Ecto neural progenitor cell (in vitro differentiated cells): ENCODE data around the gene PSMD2.
A peak's percentile ranks its signal among the peaks of the same experiment; 100 is the strongest.

Experiments
- DNase-seq: peaks from one replicate; pipeline ENCODE4 v3.0.0-alpha.2; 2018; ENCODE audit warnings: low spot score

PSMD2 gene

DNA sequence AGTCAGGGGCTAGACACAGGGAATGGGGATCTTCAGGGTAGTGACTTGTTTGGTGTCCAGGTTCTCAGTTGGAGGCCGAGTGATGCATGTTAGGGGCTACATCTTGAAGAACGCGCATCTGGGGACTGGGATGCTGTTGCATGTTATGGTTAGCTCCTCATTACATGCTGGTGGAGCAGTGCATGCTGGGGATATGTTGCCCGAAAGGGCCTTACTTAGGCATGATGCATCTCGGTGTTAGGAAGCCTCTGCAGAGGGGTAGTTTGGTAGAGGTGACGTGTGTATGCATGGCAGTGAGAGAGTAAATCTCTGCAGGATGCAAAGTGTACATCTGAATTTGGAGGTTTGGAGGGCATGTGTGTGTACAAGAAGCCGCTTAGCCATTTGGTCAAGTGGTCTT is 17.8 kb downstream of the PSMD2 start:
- DNase-seq = no peak

DNA sequence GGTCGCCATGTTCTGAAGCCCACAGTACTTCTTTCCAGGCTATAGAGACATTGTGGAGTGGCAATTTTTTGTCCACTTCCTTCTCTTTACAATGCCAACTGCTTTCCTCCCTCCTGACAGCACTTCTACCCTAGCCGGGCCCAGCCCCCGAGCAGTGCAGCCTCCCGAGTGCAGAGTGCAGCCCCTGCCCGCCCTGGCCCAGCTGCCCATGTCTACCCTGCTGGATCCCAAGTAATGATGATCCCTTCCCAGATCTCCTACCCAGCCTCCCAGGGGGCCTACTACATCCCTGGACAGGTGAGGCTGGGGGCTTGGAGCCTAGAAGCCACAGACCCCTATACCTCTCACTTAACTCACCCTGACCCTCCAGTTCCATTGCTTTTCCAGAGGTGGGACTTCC is 18.2 kb downstream of the PSMD2 start:
- DNase-seq = no peak

DNA sequence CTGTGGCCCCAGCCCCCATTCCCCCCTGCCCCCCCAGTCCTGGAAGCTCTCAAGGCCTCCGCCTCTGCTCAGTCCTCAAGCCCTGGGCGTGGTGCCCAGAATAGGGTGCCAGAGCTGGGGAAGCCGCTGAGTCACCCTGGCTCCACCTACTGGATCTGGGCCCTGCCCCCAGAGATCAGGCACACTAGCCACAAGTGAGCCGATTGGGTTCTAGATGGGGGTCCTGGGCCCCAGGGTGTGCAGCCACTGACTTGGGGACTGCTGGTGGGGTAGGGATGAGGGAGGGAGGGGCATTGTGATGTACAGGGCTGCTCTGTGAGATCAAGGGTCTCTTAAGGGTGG is 21.0 kb downstream of the PSMD2 start:
- DNase-seq = no peak

DNA sequence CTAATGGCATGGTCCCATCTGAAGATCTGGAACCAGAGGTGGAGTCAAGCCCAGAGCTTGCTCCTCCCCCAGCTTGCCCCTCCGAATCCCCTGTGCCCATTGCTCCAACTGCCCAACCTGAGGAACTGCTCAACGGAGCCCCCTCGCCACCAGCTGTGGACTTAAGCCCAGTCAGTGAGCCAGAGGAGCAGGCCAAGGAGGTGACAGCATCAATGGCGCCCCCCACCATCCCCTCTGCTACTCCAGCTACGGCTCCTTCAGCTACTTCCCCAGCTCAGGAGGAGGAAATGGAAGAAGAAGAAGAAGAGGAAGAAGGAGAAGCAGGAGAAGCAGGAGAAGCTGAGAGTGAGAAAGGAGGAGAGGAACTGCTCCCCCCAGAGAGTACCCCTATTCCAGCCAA is 22.6 kb downstream of the PSMD2 start:
- no peak for DNase-seq

DNA sequence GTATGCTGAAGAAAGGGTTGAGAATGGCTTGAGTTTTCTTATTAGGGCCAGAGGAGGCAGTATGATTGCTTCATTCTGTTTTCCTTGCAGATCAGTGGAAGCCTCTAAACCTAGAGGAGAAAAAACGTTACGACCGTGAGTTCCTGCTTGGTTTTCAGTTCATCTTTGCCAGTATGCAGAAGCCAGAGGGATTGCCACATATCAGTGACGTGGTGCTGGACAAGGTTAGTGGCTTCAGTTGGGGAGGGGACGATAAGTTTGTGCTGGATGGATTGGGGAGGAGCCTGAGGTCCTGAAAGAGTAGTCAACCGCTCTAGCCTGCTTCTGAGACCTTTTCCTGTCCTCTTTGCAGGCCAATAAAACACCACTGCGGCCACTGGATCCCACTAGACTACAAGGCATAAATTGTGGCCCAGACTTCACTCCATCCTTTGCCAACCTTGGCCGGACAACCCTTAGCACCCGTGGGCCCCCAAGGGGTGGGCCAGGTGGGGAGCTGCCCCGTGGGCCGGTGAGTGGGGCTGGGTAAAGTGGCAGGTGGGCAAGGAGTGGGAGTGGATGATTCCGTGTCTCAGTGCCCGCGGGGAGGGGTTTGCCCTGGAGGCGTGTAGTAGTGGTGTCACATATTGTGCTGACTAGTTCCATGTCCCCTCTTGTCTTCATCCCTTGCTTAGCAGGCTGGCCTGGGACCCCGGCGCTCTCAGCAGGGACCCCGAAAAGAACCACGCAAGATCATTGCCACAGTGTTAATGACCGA is 23.9 kb downstream of the PSMD2 start:
- DNase-seq = no peak

DNA sequence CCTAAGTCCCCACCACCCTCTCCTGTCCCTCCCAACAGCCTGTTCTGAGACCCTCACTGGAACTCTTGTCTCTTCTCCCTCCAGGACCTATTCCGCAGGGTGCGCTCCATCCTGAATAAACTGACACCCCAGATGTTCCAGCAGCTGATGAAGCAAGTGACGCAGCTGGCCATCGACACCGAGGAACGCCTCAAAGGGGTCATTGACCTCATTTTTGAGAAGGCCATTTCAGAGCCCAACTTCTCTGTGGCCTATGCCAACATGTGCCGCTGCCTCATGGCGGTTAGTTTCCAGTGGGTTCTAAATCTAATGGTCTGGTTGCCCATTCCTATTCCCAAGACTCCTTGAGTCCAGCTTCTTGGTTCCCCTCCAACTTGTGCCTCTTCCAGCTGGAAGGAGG is 24.7 kb downstream of the PSMD2 start:
- DNase-seq = no peak

DNA sequence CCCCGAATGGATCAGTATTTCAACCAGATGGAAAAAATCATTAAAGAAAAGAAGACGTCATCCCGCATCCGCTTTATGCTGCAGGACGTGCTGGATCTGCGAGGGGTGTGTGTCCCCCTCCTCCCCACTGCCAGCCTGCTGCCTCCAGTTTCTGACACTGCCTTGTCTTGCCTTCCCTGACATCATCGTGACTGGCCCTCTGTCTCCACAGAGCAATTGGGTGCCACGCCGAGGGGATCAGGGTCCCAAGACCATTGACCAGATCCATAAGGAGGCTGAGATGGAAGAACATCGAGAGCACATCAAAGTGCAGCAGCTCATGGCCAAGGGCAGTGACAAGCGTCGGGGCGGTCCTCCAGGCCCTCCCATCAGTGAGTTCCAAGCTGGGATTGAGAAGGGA is 26.2 kb downstream of the PSMD2 start:
- DNase-seq = no peak

DNA sequence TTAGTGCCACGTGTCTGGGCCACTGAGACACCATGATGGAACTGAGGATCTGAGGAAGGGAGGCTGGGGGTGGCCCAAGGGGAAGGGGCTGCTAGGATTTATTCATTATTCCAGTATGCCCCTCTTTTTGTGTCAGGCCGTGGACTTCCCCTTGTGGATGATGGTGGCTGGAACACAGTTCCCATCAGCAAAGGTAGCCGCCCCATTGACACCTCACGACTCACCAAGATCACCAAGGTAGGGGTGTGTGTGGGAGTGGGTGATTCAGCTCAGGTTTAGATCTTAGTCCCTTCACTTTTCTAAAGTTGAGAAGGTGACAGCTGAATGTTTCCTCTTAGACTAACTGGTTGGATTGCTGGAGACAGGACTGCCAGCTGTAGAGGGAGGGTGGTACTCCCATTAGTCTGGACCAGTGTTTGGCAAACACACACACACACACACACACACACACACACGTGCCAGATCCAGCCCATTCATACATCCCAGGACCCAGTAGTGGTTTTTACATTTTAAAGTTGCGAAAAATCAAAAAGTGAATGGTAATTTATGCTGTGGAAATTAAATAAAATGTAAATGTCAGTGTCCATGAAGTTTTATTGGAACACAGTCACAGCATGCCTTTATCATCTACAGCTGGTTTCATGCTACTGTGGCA is 26.8 kb downstream of the PSMD2 start:
- DNase-seq = no peak

DNA sequence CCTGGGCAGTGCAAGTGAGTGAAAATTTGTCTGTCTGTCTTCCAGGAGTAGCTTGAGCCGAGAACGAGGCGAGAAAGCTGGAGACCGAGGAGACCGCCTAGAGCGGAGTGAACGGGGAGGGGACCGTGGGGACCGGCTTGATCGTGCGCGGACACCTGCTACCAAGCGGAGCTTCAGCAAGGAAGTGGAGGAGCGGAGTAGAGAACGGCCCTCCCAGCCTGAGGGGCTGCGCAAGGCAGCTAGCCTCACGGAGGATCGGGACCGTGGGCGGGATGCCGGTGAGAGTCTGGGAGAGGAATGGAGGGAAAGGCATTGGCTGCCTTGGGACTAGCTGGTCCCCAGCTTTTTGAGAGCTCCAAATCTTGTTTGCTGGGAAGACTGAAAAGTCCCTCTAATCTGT is 28.1 kb downstream of the PSMD2 start:
- DNase-seq = no peak

DNA sequence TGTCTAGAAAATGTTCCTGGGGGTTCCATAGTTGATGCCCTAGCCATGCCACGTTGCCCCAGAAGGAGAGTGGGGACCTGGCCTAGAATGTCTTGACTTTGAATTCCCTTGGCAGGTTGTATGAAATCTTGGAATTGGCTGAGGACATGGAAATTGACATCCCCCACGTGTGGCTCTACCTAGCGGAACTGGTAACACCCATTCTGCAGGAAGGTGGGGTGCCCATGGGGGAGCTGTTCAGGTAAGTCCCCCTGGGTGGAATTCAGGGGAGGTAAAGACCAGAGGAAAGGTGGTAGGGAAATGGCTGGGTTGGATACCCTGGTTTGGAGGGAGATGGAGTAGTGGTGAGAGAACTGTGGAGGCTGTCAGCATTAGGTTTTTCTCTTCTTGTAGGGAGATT is 29.5 kb downstream of the PSMD2 start:
- no peak for DNase-seq

DNA sequence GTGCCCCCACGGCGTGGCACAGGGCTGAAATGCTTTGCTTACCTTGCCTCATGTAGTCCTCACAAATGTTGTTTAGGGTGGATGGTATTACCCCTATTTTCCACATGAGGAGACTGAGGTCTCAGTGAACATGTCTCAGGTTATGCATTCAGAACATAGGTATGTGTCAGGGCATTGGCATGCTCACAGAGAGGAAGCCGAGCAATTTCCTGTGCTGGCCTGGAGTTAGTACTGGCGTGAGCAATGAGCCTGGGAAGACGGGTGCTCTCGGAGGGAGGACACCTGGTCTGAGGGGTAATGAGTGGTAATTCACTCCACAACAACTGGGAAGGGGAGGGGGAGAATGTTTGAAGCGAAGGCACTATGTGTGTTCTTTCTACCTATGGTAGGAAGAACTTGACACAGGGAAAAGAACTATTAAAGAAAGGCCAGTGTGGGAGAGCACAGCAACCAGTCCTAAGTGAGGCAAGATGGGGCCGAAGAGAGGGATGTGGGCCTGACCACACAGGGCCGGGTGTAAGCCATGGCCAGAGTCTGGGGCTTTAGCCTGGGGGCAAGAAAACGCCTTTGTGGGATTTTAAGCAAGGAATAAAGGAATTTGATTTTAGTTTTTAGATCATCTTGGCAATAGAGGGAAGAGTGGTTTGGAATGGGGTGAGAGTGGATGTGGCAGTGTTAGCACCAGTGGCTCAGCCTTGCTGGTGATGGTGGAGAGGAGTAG is 33.5 kb downstream of the PSMD2 start:
- no peak for DNase-seq

DNA sequence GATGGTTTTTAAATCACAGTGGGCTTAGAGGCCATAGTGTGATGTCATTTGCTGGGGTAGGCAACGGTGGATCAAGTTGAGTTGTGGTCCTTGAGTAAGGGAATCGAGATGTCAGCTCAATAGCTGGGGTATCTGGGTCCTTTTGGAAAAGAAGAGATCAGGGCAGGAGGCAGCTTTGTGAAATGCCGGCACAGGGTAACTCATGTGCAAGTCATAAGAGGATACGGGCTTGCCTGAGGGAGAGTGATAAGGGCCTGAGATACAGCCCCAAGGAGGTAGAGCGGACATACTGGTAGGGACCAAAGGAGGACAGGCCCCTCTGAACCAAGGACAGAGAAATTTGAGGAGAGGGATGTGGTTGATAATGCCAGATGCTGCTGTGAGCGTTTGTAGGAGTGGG is 34.1 kb downstream of the PSMD2 start:
- no peak for DNase-seq

DNA sequence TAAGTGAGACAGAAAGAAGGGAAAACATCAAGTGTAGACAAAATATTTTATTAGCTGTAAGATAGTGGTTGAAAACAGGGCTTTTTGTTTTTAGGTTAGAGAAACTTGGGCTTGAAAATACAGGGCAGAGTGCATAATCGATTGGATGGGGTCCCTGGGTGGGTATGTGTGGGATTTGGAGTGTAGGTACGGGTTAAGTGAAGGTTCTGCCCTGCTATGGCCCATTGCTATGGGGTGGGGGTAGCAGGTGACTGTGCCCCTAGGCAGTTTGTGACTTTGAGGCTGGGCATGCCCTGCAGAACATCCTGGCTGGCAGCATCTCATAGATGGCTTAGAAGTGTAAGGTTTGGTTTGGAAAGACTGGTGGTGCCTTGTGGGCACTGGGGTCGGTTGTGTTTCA is 34.7 kb downstream of the PSMD2 start:
- no peak for DNase-seq

DNA sequence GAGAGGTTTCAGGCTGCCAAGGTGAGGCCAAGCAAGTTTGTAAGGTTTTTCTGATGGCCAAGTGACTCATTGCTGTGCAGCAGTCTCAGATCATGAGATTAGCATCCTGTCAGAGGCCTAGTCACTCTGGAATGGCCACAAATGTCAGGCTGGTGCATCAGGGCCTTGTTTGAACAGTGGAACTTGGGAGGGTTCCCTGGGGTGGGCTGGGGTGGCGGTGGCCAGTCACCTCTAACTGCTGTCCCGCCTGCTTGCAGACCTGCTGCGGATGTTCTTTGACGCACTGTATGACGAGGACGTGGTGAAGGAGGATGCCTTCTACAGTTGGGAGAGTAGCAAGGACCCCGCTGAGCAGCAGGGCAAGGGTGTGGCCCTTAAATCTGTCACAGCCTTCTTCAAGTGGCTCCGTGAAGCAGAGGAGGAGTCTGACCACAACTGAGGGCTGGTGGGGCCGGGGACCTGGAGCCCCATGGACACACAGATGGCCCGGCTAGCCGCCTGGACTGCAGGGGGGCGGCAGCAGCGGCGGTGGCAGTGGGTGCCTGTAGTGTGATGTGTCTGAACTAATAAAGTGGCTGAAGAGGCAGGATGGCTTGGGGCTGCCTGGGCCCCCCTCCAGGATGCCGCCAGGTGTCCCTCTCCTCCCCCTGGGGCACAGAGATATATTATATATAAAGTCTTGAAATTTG is 35.6 kb downstream of the PSMD2 start:
- DNase-seq = no peak

DNA sequence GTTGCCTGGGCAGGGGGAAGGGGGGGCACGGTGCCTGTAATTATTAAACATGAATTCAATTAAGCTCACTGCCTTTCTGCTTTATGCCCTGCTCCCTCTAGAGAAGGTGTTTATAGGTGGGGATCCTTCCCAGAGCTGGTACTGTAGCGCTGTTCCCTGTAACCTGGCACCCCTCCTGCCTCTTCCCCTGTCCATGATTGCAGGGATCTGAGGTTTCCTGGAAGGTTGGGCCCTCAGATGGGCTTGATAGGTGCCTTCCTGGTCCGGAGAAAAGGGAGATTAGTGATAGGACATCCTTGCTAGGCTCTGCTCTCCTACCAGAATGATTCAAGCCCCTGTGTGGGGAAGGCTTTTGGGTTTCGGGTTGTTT is 36.2 kb downstream of the PSMD2 start:
- no peak for DNase-seq

DNA sequence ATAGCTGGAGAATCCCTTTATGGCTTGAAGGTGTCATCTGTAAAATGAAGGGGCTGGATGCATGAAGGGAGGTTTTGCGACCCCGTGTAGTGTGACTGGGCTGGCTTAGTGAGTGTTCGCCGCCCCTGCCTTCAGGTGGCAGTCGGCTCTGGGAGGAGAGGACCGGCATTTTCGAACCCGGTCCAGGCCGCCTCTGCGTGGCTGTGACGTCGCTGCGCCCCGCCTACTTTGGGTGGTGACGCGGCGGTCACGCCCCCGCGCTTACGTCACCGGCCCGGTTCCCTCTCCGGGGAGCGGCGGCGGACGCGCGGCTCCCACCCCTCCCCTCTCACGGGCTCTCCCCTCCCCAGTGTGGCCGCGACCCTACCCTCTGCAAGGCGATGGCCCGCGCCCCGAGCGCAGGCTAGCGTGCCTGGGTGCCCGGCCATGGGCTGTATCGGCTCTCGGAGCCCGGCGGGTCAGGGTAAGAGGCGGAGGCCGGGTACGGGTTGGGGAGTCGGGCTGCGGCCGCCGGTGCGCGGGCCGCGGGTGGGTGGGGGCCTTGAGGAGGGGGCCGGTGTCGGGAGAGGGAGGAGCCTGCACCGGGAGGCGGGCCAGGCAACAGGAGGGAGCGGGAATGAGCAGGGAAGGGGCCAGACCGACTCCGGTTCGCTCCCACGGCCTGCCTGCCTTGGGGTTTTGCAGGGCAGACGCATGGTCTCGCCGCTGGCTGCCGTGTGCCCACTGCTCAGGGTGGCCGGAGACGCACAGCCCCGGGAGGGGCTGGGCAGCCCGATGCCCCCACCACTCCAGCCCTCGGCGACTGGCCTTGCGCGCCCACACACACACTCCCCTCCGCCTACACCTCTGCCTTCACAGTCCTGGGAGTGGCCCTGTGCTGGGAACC is 36.9 kb downstream of the PSMD2 start:
- DNase-seq = peak; percentile 95

DNA sequence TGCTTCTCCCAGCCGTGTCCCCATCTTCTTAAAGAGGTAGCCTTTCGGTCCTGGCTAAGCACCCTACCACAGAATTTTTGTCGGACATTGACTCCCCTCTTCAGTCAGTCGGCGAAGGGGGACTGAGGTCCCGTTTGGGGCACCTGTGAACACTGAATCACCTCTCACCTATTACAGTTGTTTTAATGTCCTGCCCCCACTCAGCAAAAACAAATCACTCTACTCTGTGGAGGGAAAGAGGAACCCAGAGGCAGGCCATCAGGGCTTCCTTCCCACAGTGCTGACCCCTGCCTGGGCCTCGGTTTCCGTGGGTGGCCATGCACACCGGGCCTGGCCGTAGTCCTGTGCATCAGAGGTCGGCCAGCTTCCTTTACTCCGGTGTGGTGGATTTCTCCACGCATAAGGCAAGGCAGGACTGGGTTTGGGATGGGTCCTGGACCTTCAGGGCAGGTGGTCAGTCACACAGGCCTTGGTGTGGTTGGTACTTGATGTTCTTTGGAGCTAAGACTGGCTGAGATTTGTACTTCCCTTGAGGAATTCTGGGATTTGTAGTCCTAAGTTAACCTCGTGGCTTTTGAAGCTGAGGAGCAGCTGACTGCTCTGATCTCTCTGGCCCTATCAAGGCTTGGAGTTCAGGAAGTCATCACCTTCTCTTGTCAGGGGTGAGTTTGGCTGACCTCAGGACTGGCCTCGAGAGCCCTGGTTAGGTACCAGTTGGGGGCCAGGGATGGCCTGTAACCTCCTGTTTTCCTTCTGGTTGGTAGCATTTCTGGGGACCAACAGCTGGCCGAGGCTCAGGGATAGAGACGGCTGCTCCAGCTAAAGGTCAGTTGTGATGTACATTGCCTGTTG is 37.7 kb downstream of the PSMD2 start:
- DNase-seq = peak; percentile 61

DNA sequence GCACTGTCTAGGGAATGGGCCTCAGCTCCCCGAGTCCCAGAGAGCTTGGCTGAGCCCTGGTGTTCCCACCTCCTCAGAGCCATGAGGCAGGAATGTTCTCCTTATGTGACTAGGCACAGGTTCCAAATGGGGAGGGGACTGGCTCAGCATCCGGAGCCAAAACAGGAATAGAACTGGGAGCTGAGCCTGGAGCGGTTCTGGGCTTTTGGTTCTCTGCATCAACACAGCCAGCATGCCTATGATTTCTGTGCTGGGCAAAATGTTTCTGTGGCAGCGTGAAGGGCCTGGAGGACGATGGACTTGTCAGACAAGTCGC is 38.3 kb downstream of the PSMD2 start, which contains the start of gene FAM131A:
FAM131A (plus strand) TSS at position 202 of the 316 bp plus-strand sequence; CDS start at position 233, 31 bp downstream.
- no peak for DNase-seq

DNA sequence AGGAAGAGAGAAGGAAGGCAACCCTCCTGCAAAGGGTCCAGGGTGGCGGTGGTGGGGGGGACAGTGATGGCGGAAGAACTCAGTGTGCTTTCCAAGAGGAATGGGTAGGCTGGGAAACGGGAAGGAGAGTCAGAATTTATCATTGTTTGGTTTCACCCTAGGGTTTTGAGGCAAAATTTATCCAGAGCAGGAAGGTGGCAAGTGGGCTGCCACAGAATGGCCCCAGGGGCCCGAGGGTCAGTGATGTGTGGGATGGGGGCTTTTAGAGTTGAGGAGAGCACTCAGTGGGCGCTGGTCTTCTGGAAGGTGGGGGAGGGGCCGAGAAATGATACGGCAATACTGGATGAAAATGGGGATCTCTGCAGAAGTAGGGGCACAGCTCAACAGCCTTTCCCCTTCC is 38.9 kb downstream of the PSMD2 start:
- DNase-seq = no peak

DNA sequence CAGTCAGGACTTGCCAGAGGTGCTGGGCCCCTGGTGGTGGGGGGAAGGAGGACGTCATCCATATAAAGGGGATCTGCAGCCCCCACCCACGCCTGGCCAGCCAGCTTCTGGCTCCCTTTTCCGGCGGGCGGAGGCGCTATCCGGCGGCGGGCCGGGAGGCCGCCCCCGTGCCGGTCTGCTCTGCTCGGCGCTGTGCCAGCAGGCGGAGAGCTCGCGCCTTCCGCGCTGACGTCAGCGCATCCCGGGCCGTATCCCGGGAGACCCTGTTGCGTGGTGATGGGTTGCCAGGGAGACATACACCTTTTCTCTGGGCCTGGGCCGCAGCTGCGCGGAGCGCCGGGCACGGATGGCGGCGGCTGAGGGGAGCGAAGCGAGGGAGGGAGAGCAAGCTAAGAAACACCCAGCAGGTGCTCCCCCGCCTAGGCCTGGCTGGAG is 39.5 kb downstream of the PSMD2 start:
- peak; percentile 92 for DNase-seq

DNA sequence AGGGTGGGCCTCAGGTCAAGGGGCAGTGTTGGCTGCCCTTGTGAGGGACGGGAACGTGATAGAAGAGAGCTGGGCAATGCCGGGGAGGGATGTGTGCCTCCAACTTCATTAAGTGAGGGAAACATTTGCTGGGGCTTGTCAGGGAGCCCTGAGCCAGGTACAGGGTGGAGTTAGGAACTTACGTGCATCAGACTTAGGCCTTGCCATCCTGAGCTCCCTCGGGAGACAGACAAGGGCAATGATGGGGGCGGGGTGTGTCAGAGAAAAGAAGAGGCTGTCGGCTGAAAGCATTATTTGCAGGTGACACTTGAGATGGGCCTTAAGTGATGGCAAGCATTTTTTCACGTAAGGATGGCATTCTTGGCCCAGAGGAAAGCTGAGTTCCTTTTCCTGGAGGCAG is 40.0 kb downstream of the PSMD2 start:
- DNase-seq = no peak
